22Rv1 (cell line): ENCODE data around the gene CYP21A2.
"Not testable (repeated sequence)": the region's sequence is repeated elsewhere in the genome, so short reads cannot be mapped to it uniquely, and the experiment has no call there.

Source experiments
- H3K27ac ChIP-seq: fragments of 450-650 bp; 2 replicates; pipeline ENCODE4 v1.5.1; 2017
- ZFX ChIP-seq: fragments of 450-650 bp; IDR thresholded peaks from 2 replicates; pipeline ENCODE4 v1.6.1; 2017; ENCODE audit warnings: antibody characterized with exemption, borderline replicate concordance
- TF ChIP-seq, protein P1 (sequence below): fragments of 450-650 bp; IDR thresholded peaks from 2 replicates; pipeline ENCODE4 v1.5.1; 2017; ENCODE audit warnings: mild to moderate bottlenecking

CYP21A2 gene

DNA sequence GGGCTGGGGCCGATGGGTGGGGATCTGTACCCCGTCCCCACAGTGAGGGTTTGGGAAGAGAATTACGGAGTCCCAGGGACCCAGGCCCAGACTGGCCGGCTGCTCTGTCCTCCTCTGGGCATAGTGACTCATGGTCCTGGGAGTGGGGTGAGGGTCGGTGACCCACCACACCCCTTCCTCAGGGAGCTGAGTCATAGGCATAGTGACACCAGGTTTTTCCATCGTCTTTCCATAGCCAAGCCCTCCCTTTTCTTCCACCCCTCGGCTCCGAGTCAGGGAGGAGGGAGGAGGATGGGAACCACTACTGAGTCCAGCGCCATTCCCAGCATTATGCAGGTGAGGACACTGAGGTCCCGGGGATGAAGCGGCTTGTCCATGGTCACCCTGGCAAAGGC lies 8.9 kb downstream of the CYP21A2 start:
- TF ChIP-seq, protein P1, sequence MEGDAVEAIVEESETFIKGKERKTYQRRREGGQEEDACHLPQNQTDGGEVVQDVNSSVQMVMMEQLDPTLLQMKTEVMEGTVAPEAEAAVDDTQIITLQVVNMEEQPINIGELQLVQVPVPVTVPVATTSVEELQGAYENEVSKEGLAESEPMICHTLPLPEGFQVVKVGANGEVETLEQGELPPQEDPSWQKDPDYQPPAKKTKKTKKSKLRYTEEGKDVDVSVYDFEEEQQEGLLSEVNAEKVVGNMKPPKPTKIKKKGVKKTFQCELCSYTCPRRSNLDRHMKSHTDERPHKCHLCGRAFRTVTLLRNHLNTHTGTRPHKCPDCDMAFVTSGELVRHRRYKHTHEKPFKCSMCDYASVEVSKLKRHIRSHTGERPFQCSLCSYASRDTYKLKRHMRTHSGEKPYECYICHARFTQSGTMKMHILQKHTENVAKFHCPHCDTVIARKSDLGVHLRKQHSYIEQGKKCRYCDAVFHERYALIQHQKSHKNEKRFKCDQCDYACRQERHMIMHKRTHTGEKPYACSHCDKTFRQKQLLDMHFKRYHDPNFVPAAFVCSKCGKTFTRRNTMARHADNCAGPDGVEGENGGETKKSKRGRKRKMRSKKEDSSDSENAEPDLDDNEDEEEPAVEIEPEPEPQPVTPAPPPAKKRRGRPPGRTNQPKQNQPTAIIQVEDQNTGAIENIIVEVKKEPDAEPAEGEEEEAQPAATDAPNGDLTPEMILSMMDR, result no peak
- no peak for TF ChIP-seq ZFX
- no peak overlapping the region for H3K27ac ChIP-seq

DNA sequence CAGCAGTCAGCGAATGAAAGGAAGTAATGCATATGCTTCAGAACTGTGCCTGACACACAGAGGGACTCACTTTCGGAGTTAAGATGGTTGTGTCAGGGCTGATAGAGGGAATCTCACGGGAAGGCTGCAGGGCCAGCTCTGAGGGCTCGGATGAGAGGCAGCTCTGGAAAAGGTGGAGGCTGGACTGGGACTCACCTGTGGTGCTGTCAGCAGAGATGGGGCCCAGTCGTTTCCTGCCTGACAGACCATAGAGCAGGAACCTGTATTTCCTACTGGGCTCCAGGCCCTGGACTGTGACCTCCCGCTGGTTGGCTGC lies 9.3 kb downstream of the CYP21A2 start:
- TF ChIP-seq, protein P1, result no peak
- no peak for TF ChIP-seq ZFX
- no peak overlapping the region for H3K27ac ChIP-seq

- TF ChIP-seq ZFX, result no peak
- TF ChIP-seq, protein P1, result peak; percentile 93
- H3K27ac ChIP-seq, result no peak overlapping the region
Observed at GRCh38 chr6:32047855-32048766, 9.9 kb downstream of the CYP21A2 start.

- H3K27ac ChIP-seq, result not testable (repeated sequence)
Observed at GRCh38 chr6:32049149-32049548, 10.9 kb downstream of the CYP21A2 start.

DNA sequence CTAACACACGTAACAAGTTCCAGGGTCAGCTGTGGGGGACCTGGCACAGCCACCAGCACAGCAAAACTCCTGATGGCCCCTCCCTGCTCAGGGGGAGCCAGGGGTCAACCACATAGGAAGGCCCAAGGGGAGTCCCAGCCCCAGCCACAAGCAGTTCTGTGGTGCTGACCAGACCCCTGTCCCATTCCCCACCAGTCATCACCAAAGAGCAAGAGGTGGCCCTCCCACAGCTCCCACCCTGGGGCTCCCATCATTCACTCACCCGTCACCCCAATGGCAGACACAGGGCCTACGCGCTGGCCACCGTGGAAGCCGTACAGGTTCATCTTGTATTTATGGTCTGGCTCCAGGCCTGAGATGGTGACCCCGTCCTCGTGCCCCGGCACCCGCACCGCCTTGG lies 11.5 kb downstream of the CYP21A2 start:
- not testable (repeated sequence) for H3K27ac ChIP-seq

DNA sequence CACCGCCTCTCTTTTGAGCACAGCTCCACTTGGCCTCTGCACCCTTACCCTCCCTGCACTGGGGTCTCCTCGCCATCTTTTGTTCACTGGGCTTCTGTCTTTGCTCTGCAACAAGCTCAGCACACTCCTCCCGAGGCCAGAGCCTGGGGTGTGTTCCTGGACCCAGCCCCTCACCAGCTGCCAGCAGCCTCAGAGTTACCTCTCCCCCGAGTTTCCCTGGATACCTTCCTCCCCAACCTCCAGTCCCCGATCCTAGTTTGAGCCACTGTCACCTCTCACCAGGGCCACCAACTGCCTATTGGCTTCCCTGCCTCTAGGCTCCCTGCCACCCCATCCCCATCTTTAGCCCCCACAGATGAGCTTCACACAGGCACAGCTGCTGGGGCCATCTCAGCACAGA lies 12.3 kb downstream of the CYP21A2 start:
- no peak overlapping the region for H3K27ac ChIP-seq
- no peak for TF ChIP-seq ZFX
- TF ChIP-seq, protein P1, result no peak

DNA sequence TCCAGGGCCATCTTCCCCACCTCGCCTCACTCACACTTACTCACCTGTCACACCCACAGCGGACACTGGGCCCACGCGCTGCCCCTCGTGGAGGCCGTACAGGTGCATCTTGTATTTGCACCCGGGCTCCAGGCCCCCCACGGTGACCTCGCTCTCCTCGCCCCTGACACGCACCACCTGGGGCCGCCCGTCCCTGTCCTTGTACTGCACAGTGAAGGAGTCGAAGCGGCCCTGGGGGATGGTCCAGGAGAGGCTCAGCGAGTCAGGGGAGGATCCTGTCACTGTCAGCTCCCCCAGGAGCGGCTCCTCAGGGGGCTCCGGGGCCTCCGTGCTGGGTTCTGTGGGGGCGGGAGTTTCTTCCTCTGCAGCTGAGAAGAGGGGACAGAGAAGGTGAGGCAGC lies 14.4 kb downstream of the CYP21A2 start:
- not testable (repeated sequence) for H3K27ac ChIP-seq

GRCh38 chr6:32053314-32053713 lies 15.1 kb downstream of the CYP21A2 start:
- not testable (repeated sequence) for H3K27ac ChIP-seq

DNA sequence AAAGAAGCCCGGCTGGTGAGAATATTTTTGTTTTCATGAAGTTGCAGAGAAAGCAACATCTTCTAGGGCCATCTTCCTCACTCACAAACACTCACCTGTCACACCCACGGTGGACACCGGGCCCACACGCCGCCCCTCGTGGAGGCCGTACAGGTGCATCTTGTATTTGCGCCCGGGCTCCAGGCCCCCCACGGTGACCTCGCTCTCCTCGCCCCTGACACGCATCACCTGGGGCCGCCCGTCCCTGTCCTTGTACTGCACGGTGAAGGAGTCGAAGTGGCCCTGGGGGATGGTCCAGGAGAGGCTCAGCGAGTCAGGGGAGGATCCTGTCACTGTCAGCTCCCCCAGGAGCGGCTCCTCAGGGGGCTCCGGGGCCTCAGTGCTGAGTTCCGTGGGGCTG lies 17.5 kb downstream of the CYP21A2 start:
- not testable (repeated sequence) for H3K27ac ChIP-seq

DNA sequence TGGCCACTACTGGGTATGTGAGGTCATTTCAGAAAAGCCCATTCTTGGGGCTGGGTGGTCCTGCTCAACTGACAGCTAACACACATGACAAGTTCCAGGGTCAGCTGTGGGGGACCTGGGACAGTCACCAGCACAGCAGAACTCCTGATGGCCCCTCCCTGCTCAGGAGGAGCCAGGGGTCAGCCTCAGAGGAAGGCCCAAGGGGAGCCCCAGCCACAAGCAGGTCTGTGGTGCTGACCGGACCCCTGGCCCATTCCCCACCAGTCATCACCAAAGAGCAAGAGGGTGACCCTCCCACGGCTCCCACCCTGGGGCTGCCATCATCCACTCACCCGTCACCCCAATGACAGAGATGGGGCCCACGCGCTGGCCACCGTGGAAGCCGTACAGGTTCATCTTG lies 18.0 kb downstream of the CYP21A2 start:
- no peak for TF ChIP-seq ZFX
- TF ChIP-seq, protein P1, result no peak
- H3K27ac ChIP-seq, result no peak overlapping the region
